Activated naive CD4-positive, alpha-beta T cell treated with anti-CD3 and anti-CD28 coated beads, Interleukin-2, amount 50 U/mL, for 24 hours (primary cell): ENCODE measurements around the gene RACGAP1.
"Not testable (repeated sequence)": the region's sequence is repeated elsewhere in the genome, so short reads cannot be mapped to it uniquely, and the experiment has no call there.

Experiments
- H3K27ac Mint-ChIP-seq: one replicate; pipeline ENCODE4 v1.8.0; 2021; ENCODE audit warnings: mild to moderate bottlenecking, mixed read lengths
- H3K27me3 Mint-ChIP-seq: one replicate; pipeline ENCODE4 v1.8.0; 2021; ENCODE audit warnings: mixed read lengths
- H3K36me3 Mint-ChIP-seq: one replicate; pipeline ENCODE4 v1.8.0; 2021; ENCODE audit warnings: mixed read lengths
- H3K4me1 Mint-ChIP-seq: one replicate; pipeline ENCODE4 v1.8.0; 2021; ENCODE audit warnings: mixed read lengths
- H3K4me3 Mint-ChIP-seq: one replicate; pipeline ENCODE4 v1.8.0; 2021; ENCODE audit warnings: mild to moderate bottlenecking, mixed read lengths
- H3K9me3 Mint-ChIP-seq: one replicate; pipeline ENCODE4 v1.8.0; 2021; ENCODE audit warnings: mixed read lengths

RACGAP1 gene

DNA sequence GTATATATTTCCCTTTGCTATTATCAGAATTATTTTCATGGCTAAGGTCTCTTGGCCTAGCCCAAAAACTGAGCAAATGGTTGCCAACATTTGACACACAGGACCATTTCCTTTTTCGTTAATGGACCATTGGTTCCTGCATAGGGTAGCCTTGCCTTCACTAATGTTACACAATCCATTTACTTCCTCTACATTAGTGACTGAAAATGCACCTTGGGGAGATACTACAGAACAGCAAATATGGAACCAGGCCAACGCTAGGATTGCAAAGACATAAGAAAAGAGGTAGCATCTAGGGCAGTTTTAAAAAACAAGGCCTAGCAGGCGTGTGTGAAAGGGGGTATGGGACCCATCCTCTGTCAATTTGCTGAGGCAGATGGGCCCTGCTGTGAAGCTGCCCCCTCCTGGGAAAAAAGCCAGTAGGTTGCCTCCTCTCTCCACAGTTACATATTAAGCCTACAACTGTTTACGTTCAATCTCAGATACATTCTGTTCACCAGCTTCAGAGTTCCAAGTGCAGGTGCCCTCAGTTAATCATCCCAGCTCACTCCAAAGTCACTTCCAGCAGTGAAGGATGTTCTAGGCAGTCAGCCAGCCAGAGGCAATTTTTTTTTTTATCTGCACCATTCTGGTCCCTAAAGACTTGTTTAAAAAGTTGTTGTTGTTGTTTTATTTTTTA is 37.5 kb downstream of the RACGAP1 start:
- no peak overlapping the region for H3K4me3 Mint-ChIP-seq
- H3K36me3 Mint-ChIP-seq: peaks cover 3% of the 10 kb centered on the region
- no peaks in the 10 kb centered on the region for H3K4me1 Mint-ChIP-seq
- no peak overlapping the region for H3K27ac Mint-ChIP-seq
- H3K27me3 Mint-ChIP-seq: no peaks in the 10 kb centered on the region
- H3K9me3 Mint-ChIP-seq: no peaks in the 10 kb centered on the region

DNA sequence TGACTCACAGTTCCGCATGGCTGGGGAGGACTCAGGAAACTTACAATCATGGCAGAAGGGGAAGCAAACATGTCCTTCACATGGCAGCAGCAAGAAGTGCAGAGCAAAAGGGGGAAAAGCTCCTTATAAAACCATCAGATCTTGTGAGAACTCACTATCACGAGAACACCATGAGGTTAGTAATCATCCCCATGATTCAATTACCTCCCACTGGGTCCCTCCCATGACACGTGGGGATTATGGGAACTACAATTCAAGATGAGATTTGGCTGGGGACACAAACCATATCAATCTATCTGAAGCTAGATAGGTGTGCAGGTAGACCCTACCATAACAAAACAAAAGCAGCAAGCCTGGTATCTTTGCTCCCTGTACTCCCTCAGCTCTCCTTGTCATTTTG is 38.8 kb downstream of the RACGAP1 start:
- not testable (repeated sequence) for H3K36me3 Mint-ChIP-seq, H3K4me1 Mint-ChIP-seq, H3K27ac Mint-ChIP-seq, H3K4me3 Mint-ChIP-seq, H3K9me3 Mint-ChIP-seq, H3K27me3 Mint-ChIP-seq

DNA sequence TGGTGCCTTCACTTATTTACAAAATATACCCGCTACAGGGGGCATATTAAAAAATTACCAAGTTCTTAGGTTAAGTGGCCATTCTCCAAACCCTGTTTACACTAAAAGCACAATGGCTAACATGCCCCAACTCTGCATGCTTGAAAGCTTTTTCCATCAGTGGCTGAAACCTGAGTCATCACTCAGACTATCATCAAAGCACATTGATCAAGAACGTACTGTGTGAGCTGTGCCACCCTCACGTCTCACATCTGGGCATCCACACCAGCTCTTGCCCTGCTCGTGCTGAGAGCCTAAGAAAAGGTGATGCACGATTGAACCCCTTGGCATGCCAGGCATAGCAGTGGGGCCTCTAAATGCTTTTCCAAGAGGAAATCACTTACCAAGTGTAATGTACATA is 39.3 kb downstream of the RACGAP1 start:
- peaks cover 3% of the 10 kb centered on the region for H3K36me3 Mint-ChIP-seq
- H3K4me1 Mint-ChIP-seq: no peaks in the 10 kb centered on the region
- no peaks in the 10 kb centered on the region for H3K27me3 Mint-ChIP-seq
- H3K27ac Mint-ChIP-seq: no peak overlapping the region
- H3K9me3 Mint-ChIP-seq: no peaks in the 10 kb centered on the region
- no peak overlapping the region for H3K4me3 Mint-ChIP-seq

DNA sequence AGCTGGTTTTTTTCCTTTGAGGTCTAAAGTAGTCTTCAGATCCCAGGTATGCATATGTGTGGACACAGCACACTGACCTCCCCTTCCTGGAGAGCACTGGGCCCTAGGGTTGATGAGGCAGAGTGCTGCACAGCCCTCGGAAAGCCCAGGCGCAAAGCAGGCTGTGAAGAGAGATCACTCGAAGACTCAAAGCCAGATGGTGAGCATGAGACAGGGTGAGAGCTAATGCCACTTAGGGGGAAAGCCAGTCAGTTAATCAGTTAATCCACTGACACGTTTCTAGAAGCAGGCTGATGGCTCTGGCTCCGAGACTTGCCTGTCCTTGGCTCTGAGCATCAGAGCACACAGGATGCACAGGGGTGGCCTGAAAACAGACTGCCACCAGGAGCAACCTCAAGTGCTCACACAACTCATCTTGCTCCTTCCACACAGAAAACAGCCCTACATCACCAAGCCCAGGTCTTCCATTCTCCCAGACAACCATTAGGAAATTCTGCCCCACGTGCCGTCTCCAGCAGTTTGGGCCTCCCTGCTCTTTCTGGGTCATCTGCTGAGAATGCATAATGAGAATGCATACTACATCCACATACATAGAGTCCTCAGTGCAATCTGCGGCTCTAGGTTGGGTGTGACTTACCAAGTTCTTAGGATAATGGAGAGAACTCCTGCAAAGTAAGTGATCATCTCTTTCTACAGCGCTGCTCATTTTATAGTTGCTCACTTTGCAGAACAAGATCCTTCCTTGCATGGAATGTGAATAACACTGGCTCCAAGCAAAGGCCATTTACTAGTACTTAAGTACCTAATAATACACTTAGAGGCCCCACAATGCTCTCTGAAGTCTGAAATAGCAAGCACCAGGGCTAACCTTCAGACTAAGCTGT is 40.6 kb downstream of the RACGAP1 start:
- H3K36me3 Mint-ChIP-seq: no peaks in the 10 kb centered on the region
- no peaks in the 10 kb centered on the region for H3K27me3 Mint-ChIP-seq
- no peak overlapping the region for H3K4me3 Mint-ChIP-seq
- no peaks in the 10 kb centered on the region for H3K9me3 Mint-ChIP-seq
- no peaks in the 10 kb centered on the region for H3K4me1 Mint-ChIP-seq
- no peak overlapping the region for H3K27ac Mint-ChIP-seq

DNA sequence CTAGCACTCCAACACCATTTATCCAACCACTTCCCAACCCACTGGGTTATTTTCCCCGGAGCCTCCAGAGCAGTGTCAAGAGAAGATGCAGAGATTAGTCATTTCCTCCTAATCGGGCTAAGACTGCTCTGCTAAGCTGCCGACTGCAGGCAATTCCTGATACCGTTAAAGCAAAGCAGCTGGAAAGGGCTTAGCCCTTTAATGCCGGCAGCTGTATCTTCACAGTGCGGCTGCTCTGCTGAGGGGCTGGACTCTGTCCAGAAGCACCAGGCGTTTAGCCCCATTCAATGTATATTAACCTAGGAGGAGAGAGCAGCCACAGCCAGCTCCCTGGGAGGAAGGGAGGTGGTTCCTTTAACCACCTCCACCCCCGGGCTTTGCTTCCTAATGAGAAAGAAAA is 41.4 kb downstream of the RACGAP1 start:
- Mint-ChIP-seq H3K4me1 (no peaks in the 10 kb centered on the region), H3K4me3 (no peak overlapping the region), H3K27me3 (no peaks in the 10 kb centered on the region), H3K9me3 (no peaks in the 10 kb centered on the region), H3K36me3 (no peaks in the 10 kb centered on the region), H3K27ac (no peak overlapping the region)

DNA sequence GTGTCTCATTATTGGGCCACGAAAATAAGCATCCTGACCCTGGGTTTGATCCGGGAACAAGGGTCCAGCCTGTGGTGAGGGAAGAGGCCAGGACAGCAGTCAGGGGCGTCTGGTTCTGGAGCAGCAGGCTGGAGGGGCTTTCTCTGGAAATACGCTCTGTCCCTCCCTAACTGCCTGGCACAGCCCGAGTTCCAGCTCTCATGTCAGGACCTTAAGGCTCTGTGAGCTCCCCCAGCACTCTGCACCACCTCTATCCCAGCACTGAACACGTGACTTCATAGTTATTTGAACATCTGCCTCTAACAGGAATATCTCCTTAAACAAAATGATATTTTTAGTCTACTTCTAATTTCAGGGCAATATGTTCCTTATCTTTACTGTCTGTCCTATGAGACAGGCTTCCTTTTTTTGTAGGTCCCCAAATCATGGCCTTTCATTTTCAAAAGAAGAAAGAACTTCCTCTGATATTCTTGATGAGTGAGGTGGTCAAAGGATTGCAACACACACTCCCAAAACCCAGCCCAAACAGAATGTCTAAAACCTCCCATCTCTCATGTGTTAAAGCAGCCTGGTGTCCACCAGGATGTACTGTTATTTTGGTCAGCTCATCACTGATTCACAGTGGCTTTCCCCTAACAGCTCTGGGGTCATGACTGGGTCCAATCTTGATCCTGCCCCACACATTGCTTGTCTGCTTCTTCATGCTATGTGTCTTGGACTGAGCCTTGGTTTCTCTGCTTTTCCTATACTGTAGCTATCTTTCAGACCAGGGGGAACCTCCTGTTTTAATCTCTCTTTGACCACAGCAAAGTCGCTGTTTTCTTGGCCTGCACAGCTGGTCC is 42.8 kb downstream of the RACGAP1 start:
- Mint-ChIP-seq H3K27me3 (no peaks in the 10 kb centered on the region), H3K4me1 (no peaks in the 10 kb centered on the region), H3K9me3 (no peaks in the 10 kb centered on the region), H3K36me3 (no peaks in the 10 kb centered on the region), H3K4me3 (no peak overlapping the region), H3K27ac (no peak overlapping the region)

DNA sequence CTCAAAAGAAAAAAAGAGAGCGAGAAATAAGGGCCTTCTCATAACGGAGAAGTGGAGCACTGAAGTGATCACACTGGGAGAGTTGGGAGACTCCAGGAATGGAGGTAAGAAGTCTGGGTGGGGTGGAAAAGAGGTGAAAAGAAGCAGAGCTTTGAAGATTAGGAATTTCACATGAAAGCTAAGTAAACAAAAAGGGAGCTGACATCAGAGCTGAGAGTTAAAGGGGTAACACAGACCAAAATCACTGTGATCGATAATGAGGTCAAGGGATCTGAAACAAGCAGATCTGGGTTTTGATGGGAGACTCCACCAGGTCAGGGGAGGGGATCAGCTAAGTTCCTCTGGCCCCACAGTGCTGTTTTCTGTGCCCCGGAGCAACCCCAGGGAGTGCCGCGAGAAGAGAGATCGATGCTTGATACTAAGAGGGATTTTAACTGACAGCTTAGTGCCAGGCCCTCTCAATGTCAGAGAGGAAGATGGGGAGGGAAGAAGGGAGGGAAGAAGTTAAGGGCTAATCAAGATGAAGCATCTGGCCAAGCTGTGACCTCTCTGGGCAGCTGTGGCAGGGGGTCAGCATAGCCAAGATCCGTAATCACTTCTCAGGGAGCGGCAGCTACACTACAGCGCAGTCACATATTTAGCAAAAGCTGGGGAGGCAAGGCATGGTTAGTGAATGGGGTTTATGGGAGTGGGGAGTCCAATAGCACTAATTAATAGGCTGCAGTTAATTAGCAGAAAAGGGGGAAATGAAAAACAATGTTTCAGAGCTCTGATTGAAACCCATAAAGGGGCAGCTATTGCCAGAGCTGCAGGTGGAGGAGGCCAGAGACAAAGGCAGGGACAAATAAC is 44.6 kb downstream of the RACGAP1 start:
- Mint-ChIP-seq H3K4me3 (no peak overlapping the region), H3K36me3 (no peaks in the 10 kb centered on the region), H3K4me1 (no peaks in the 10 kb centered on the region), H3K27ac (no peak overlapping the region), H3K9me3 (no peaks in the 10 kb centered on the region), H3K27me3 (no peaks in the 10 kb centered on the region)

DNA sequence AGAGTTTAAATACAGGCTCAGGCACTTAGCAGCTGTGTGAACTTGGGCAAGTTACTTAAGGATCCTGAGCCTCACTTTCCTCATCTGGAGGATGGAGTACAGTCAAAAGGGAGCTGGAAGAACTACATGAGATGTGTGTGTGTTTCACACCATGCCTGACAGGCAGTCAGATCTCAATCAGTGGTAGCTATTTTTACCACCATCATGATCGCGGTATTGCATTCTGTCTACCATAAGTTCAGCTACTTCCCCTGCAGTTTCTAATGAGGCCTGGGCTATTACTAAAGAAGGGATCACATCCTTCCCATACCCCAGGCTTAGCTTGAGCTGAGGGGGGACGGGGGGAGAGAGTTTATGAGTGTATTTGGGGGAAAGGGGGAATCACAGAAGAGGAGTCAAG is 45.5 kb downstream of the RACGAP1 start:
- Mint-ChIP-seq H3K9me3 (no peaks in the 10 kb centered on the region), H3K36me3 (no peaks in the 10 kb centered on the region), H3K27me3 (no peaks in the 10 kb centered on the region), H3K27ac (no peak overlapping the region), H3K4me3 (no peak overlapping the region), H3K4me1 (no peaks in the 10 kb centered on the region)

DNA sequence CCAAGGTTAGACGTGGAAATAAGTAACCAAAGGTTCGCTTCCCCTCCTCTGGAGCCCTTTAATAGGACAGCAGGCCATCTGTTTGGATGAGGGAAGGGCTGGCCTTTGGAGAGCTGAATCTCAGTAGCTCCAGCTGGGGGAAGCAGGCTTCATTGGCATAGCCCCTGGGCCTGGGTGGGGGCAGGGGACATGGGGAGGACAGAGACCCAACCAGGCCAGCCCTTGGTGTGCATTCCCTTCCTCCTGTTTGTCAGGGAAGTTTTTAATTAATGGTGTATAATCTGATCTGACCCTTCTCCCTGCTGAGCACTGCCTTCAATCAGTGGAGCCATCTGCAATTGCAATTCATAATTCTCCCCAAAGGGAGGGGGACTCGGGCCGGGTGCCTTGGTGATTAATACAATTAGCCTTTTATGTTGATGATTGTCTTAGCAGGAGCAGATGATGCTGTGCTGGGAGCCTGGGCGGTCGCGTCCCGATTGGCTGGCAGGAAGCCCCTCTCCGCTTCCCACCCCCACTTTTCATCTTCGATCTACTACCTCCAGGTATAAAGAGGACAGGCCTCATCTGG is 46.2 kb downstream of the RACGAP1 start:
- Mint-ChIP-seq H3K9me3 (no peaks in the 10 kb centered on the region), H3K36me3 (no peaks in the 10 kb centered on the region), H3K4me3 (no peak overlapping the region), H3K27me3 (no peaks in the 10 kb centered on the region), H3K4me1 (no peaks in the 10 kb centered on the region), H3K27ac (no peak overlapping the region)

DNA sequence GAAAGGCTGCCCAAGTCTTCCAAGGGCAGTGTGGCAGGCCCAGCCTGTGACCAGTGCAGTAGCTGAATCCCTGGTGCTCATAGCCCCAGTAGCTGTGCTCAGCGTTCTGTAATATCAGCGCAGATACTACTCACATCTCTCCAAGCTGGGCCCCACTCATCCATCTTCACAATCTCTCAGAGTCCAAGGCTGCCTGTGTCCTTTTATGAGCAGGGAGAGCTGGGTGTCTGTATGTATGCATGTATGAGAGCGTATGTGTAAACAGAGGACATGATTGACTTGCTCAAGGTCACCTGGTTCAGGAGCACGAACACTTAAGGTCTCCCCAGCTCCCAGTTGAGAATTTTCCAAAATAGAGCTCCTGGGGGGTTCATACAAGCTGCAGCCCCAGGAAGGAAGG is 47.2 kb downstream of the RACGAP1 start:
- no peaks in the 10 kb centered on the region for H3K9me3 Mint-ChIP-seq
- no peaks in the 10 kb centered on the region for H3K36me3 Mint-ChIP-seq
- H3K4me1 Mint-ChIP-seq: no peaks in the 10 kb centered on the region
- H3K27ac Mint-ChIP-seq: no peak overlapping the region
- no peak overlapping the region for H3K4me3 Mint-ChIP-seq
- H3K27me3 Mint-ChIP-seq: no peaks in the 10 kb centered on the region

DNA sequence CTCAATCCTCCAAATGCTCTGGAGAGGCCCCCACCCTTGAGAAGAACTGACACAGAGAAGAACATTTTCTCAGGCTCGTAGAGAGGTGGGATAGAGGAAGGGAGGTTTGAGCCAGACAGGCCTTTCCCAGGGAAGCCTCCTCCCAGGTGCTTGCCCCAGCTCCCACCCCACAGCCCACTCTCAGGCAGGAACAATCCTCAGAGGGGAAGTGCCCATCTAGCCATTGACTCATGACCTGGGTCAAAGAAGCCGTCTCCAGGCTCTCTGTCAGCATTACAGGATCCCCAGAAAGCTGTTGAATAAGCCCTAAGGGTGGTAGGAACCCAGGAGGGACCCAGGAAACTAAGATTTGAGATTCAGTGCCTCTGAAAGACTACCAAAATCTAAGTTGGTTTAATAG is 48.7 kb downstream of the RACGAP1 start:
- no peaks in the 10 kb centered on the region for H3K27me3 Mint-ChIP-seq
- no peak overlapping the region for H3K4me3 Mint-ChIP-seq
- H3K9me3 Mint-ChIP-seq: no peaks in the 10 kb centered on the region
- H3K27ac Mint-ChIP-seq: no peak overlapping the region
- H3K4me1 Mint-ChIP-seq: no peaks in the 10 kb centered on the region
- H3K36me3 Mint-ChIP-seq: no peaks in the 10 kb centered on the region

DNA sequence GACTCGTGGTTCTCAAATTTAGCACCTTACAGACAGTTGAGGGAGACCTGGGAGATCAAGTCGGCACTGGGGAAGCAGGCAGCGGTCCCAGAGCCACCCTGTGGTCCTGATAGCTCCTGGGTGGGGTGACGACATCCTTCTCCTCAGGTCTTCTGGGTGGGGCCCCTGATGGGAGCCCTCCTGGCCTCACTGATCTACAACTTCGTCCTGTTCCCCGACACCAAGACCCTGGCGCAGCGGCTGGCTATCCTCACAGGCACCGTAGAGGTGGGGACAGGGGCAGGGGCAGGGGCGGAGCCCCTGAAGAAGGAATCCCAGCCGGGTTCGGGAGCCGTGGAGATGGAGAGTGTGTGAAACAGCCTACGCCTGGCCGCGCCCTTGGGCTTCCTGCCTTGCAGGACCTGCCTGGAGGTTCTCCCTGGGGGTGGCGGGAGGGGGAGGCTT is 50.0 kb downstream of the RACGAP1 start:
- H3K27me3 Mint-ChIP-seq: no peaks in the 10 kb centered on the region

DNA sequence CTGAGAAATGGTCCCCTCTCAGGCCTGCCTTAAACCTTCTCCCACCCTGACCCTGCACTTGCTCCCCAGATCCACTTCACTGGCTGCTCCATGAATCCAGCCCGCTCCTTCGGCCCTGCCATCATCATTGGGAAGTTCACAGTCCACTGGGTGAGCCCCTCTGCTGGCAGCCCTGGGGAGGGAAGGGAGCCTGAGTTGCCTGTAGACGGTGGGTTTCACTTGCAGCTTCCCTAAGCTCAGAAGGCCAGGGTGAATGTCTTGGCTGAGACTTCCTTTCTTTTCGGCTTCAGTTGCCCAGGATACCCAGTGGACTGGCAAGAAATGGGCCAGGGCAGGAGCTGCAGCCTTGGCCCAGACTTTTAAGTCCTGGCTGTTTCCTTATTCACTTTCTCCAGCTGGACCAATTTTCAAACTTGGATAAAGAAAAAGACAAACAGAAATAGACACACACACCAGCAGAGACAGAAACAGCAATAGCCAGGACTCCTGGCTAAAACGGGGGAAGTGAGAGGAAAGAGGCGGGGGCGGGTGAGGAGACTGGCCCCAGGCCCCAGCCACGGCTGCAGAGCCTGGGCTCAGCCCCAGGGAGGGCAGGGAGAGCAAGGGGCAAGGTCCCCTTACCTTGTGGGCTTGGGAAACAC is 50.5 kb downstream of the RACGAP1 start:
- H3K27me3 Mint-ChIP-seq: no peaks in the 10 kb centered on the region
- no peaks in the 10 kb centered on the region for H3K36me3 Mint-ChIP-seq
- H3K4me3 Mint-ChIP-seq: no peak overlapping the region
- no peaks in the 10 kb centered on the region for H3K9me3 Mint-ChIP-seq
- H3K4me1 Mint-ChIP-seq: no peaks in the 10 kb centered on the region
- H3K27ac Mint-ChIP-seq: no peak overlapping the region

More for the DNA sequence above, 50.0 kb downstream of the RACGAP1 start:
- Mint-ChIP-seq H3K36me3 (no peaks in the 10 kb centered on the region), H3K9me3 (no peaks in the 10 kb centered on the region), H3K27ac (no peak overlapping the region), H3K4me1 (no peaks in the 10 kb centered on the region), H3K4me3 (no peak overlapping the region)

DNA sequence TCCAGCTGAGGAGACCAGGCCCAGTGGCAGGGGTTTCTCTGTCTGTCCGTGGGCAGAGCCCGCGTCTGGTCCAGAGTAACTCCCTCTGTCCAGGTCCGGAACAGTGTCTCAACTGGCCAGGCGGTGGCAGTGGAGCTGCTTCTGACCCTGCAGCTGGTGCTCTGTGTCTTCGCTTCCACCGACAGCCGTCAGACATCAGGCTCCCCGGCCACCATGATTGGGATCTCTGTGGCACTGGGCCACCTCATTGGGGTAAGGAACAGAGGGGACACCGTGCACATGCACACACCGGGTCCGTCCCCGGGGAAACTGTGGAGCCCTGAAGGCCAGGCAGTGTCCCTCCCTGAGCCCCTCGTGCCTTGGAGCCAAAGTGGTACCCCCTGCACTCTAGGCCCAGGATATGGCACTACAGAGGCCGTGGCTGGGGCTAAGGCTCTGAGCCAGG is 51.0 kb downstream of the RACGAP1 start:
- H3K9me3 Mint-ChIP-seq: no peaks in the 10 kb centered on the region
- no peak overlapping the region for H3K4me3 Mint-ChIP-seq
- no peaks in the 10 kb centered on the region for H3K36me3 Mint-ChIP-seq
- H3K27me3 Mint-ChIP-seq: no peaks in the 10 kb centered on the region
- no peak overlapping the region for H3K27ac Mint-ChIP-seq
- no peaks in the 10 kb centered on the region for H3K4me1 Mint-ChIP-seq
